ENCODE data around the gene OPCML. TPM values are rescaled to one million over a fixed set of nuclear protein-coding genes. Genes with fewer than 3 reads are reported as not detected.

Gene OPCML
- total RNA-seq, 1 experiment from 2014 or later = not detected

- Histone ChIP-seq H3K27ac (no peak overlapping the region), H3K4me1 (replicated peaks; ENCODE audit: insufficient read depth) (no peaks in the 10 kb centered on the region), H3K36me3 (ENCODE audit: low read depth) (no peaks in the 10 kb centered on the region), H4K20me1 (ENCODE audit: insufficient read depth) (no peaks in the 10 kb centered on the region), H2AFZ (no peak overlapping the region), H3F3A (ENCODE audit: insufficient read depth, low read depth) (no peaks in the 10 kb centered on the region), H3K79me2 (ENCODE audit: low read depth) (no peaks in the 10 kb centered on the region), H3K4me3 (no peak overlapping the region), H3K9me2 (ENCODE audit: insufficient read depth) (no peaks in the 10 kb centered on the region), H3K27me3 (ENCODE audit: insufficient read depth, low read depth) (peaks cover 54% of the 10 kb centered on the region), H3K9me3 (ENCODE audit: insufficient read depth, low read depth) (no peaks in the 10 kb centered on the region), H3K4me2 (no peak overlapping the region)
- ChIA-PET POLR2A (ENCODE audit: unreplicated experiment) (no interaction called here), CTCF (no interaction called here)
- DNase-seq = no peak
- TF ChIP-seq EZH2 (IDR thresholded peaks at IDR 0.05; ENCODE audit: low read depth) (no peak), CTCF (conservative IDR thresholded peaks at IDR 0.05) (no peak)
- intact Hi-C loops (cut with micrococcal nuclease; ENCODE audit: unreplicated experiment) = no loop called here
- no TSS peak for BruUV-seq (replicated peaks)
Observed at GRCh38 chr11:133216813-133217212, 315.5 kb downstream of the OPCML start.

- Histone ChIP-seq H3K9me3 (ENCODE audit: insufficient read depth, low read depth) (no peaks in the 10 kb centered on the region), H3K4me3 (no peak overlapping the region), H3K4me2 (no peak overlapping the region), H4K20me1 (ENCODE audit: insufficient read depth) (no peaks in the 10 kb centered on the region), H2AFZ (no peak overlapping the region), H3K4me1 (replicated peaks; ENCODE audit: insufficient read depth) (no peaks in the 10 kb centered on the region), H3F3A (ENCODE audit: insufficient read depth, low read depth) (no peaks in the 10 kb centered on the region), H3K36me3 (ENCODE audit: low read depth) (no peaks in the 10 kb centered on the region), H3K79me2 (ENCODE audit: low read depth) (no peaks in the 10 kb centered on the region), H3K27me3 (ENCODE audit: insufficient read depth, low read depth) (peaks cover 46% of the 10 kb centered on the region), H3K9me2 (ENCODE audit: insufficient read depth) (no peaks in the 10 kb centered on the region), H3K27ac (no peak overlapping the region)
- BruUV-seq (replicated peaks) = no TSS peak
- intact Hi-C loops (cut with micrococcal nuclease; ENCODE audit: unreplicated experiment) = no loop called here
- TF ChIP-seq EZH2 (IDR thresholded peaks at IDR 0.05; ENCODE audit: low read depth) (no peak), CTCF (conservative IDR thresholded peaks at IDR 0.05) (no peak)
- no peak for DNase-seq
- ChIA-PET CTCF (no interaction called here), POLR2A (ENCODE audit: unreplicated experiment) (no interaction called here)
Observed at GRCh38 chr11:133215596-133216230, 316.6 kb downstream of the OPCML start.

- Histone ChIP-seq H3K79me2 (ENCODE audit: low read depth) (no peaks in the 10 kb centered on the region), H3K4me1 (replicated peaks; ENCODE audit: insufficient read depth) (no peaks in the 10 kb centered on the region), H2AFZ (no peak overlapping the region), H3K36me3 (ENCODE audit: low read depth) (no peaks in the 10 kb centered on the region), H4K20me1 (ENCODE audit: insufficient read depth) (no peaks in the 10 kb centered on the region), H3K27me3 (ENCODE audit: insufficient read depth, low read depth) (peaks cover 44% of the 10 kb centered on the region), H3K9me3 (ENCODE audit: insufficient read depth, low read depth) (no peaks in the 10 kb centered on the region), H3F3A (ENCODE audit: insufficient read depth, low read depth) (no peaks in the 10 kb centered on the region), H3K4me2 (no peak overlapping the region), H3K9me2 (ENCODE audit: insufficient read depth) (no peaks in the 10 kb centered on the region), H3K4me3 (no peak overlapping the region), H3K27ac (no peak overlapping the region)
- intact Hi-C loops (cut with micrococcal nuclease; ENCODE audit: unreplicated experiment) = no loop called here
- ChIA-PET POLR2A (ENCODE audit: unreplicated experiment) (no interaction called here), CTCF (no interaction called here)
- no peak for DNase-seq
- BruUV-seq (replicated peaks) = no TSS peak
- TF ChIP-seq CTCF (conservative IDR thresholded peaks at IDR 0.05) (no peak), EZH2 (IDR thresholded peaks at IDR 0.05; ENCODE audit: low read depth) (no peak)
Observed at GRCh38 chr11:133214646-133215045, 317.7 kb downstream of the OPCML start.

Data from PC-9 (cell line).